Astrocyte of the cerebellum (primary cell): ENCODE measurements around the gene CCDC117.

Source experiments
- DNase-seq: peaks from one replicate; pipeline ENCODE4 v3.0.0-alpha.2; 2011; ENCODE audit warnings: low read depth
- H3K4me3 ChIP-seq: 2 replicates; pipeline ENCODE4 v1.5.1; 2011; ENCODE audit warnings: mild to moderate bottlenecking, low read depth, low read length, moderate library complexity
- CTCF ChIP-seq: IDR thresholded peaks from 2 replicates; pipeline ENCODE4 v1.5.1; 2012; ENCODE audit warnings: low read length, low read depth, moderate library complexity, mild to moderate bottlenecking; ENCODE audit errors: missing control alignments
- in situ Hi-C: cut with HindIII; loops from 2 replicates; pipeline ENCODE4 v1.10.0; 2017; ENCODE audit warnings: low sequenced_read_pairs

The CCDC117 gene

GRCh38 chr22:28812516-28812915 lies 40.0 kb downstream of the CCDC117 start:
- in situ Hi-C loops, result loop anchor here (10.0 kb wide), 1 partner anchor 738 kb away; no protein-coding TSS in a partner anchor
- no peak for DNase-seq
- no peak for TF ChIP-seq CTCF
- no peak overlapping the region for H3K4me3 ChIP-seq

GRCh38 chr22:28813772-28814518 lies 41.5 kb downstream of the CCDC117 start:
- in situ Hi-C loops, result loop anchor here (10.0 kb wide), 1 partner anchor 739 kb away; no protein-coding TSS in a partner anchor
- TF ChIP-seq CTCF, result no peak
- no peak overlapping the region for H3K4me3 ChIP-seq
- DNase-seq, result no peak

- H3K4me3 ChIP-seq, result no peak overlapping the region
- no peak for TF ChIP-seq CTCF
- no peak for DNase-seq
- in situ Hi-C loops, result loop anchor here (10.0 kb wide), 1 partner anchor 740 kb away; no protein-coding TSS in a partner anchor
Observed at GRCh38 chr22:28815111-28815510, 42.6 kb downstream of the CCDC117 start.

- TF ChIP-seq CTCF, result no peak
- no peak overlapping the region for H3K4me3 ChIP-seq
- no peak for DNase-seq
- in situ Hi-C loops, result loop anchor here (10.0 kb wide), 1 partner anchor 741 kb away; no protein-coding TSS in a partner anchor
Observed at GRCh38 chr22:28815729-28816128, 43.2 kb downstream of the CCDC117 start.

GRCh38 chr22:28817064-28817463 lies 44.6 kb downstream of the CCDC117 start:
- in situ Hi-C loops, result loop anchor here (10.0 kb wide), 1 partner anchor 742 kb away; no protein-coding TSS in a partner anchor
- no peak for TF ChIP-seq CTCF
- no peak overlapping the region for H3K4me3 ChIP-seq
- DNase-seq, result no peak

GRCh38 chr22:28817919-28818859 lies 45.7 kb downstream of the CCDC117 start:
- TF ChIP-seq CTCF, result no peak
- in situ Hi-C loops, result loop anchor here (10.0 kb wide), 1 partner anchor 743 kb away; no protein-coding TSS in a partner anchor
- no peak for DNase-seq
- no peak overlapping the region for H3K4me3 ChIP-seq
